Activated B cell treated with CpG ODN at 0.5 μM for 24 hours (primary cell): ENCODE measurements around the gene PTGDR2. TPM values are rescaled to one million over a fixed set of nuclear protein-coding genes. Genes with fewer than 3 reads are reported as not detected.

Source experiments
- ATAC-seq: fragments of 200-7000 bp; cut with Tn5 transposase; one replicate; pipeline ENCODE4 v1.10.0; 2021; ENCODE audit warnings: low read depth, mild to moderate bottlenecking, moderate library complexity
- CTCF ChIA-PET: fragments of 350-600 bp; sonication (Branson Sonifier 250); formaldehyde crosslinking; loops from one replicate; lab custom pipeline; 2021; ENCODE audit warnings: antibody characterized with exemption; lab: Charles Lee
- POLR2A ChIA-PET: fragments of 350-600 bp; sonication (Branson Sonifier 250); formaldehyde crosslinking; loops from one replicate; lab custom pipeline; 2021; ENCODE audit warnings: antibody characterized with exemption; lab: Charles Lee
- DNase-seq: peaks from one replicate; pipeline ENCODE4 v3.0.0; 2022
- H3K27ac Mint-ChIP-seq: one replicate; pipeline ENCODE4 v1.8.0; 2020; ENCODE audit warnings: mixed read lengths
- H3K27me3 Mint-ChIP-seq: one replicate; pipeline ENCODE4 v1.8.0; 2021; ENCODE audit warnings: mixed read lengths
- H3K36me3 Mint-ChIP-seq: one replicate; pipeline ENCODE4 v1.8.0; 2021; ENCODE audit warnings: low read depth, mixed read lengths
- H3K4me1 Mint-ChIP-seq: one replicate; pipeline ENCODE4 v1.8.0; 2021; ENCODE audit warnings: mixed read lengths
- H3K4me3 Mint-ChIP-seq: one replicate; pipeline ENCODE4 v1.8.0; 2020; ENCODE audit warnings: mild to moderate bottlenecking, mixed read lengths
- H3K9me3 Mint-ChIP-seq: one replicate; pipeline ENCODE4 v1.8.0; 2020; ENCODE audit warnings: mixed read lengths
- intact Hi-C: fragments of 100-400 bp; cut with micrococcal nuclease; formaldehyde crosslinking; loops from one replicate; pipeline ENCODE4 v1.15.1; 2024
- total RNA-seq: library from RNA; stranded (reverse); gene quantifications from 2 replicates; pipeline ENCODE4 v1.2.3, GENCODE V29; 2022
- TF ChIP-seq, protein P1 (sequence below): fragments of 200-600 bp; IDR thresholded peaks from one replicate; pipeline ENCODE4 v1.8.0; 2022; ENCODE audit warnings: antibody characterized with exemption, mild to moderate bottlenecking

PTGDR2 gene
- total RNA-seq, 1 donor from 2014 or later: not detected

DNA sequence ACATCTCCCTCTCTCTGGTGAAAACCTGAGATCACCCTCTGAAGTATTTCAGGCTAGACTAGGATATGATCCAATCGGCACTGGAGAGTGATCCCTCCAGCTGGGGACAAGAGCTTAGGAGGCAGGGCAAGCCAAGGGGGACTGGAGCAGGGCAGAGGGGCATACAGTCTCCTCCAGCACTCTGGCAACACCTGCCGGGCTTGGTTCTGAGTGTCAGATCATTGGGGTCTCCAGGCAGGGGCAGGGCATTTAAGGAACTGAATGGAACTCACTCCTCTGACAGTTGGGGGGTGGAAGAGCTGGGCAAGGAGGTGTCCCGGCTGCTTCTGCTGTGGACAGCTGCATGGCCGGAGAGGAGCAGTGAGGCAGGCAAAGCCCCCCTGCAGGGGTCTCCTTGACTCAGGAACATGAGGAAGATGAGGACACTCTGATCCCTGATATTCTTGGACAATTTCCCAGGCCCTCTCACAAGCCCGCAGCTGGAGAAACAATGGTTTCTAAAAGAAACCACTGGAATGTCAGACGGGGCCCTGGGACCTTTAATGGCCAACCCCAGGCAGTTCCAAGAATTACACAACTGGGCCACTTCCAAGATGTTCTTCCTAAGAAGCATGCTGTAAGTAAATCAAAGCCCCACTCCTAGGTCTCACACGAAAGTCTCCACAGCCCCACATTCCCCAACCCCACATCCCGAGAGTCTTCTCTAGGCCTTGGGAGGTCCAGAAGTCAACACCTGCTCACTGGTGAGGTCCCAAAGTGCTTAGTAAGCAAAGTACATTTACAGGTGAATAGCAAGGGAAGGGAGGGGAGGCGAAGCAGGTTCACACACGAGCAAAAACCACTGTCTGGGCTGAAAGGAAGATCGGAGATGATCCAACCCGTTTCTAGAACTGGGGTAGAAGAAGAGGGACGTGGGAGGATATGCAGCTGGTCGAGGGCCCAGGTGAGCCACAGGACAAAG, 15.0 kb downstream of the PTGDR2 start:
- Mint-ChIP-seq H3K4me1 (peaks cover 41% of the 10 kb centered on the region), H3K27ac (peak overlapping the region; percentile 85), H3K9me3 (no peaks in the 10 kb centered on the region), H3K36me3 (peaks cover 11% of the 10 kb centered on the region), H3K27me3 (no peaks in the 10 kb centered on the region), H3K4me3 (peak overlapping the region; percentile 83)
- ChIA-PET CTCF (interaction anchor here (1.3 to 3.0 kb wide), 2 partner anchors 9 to 129 kb away, joined by 4 to 14 read pairs; no protein-coding TSS in a partner anchor), POLR2A (interaction anchor here (1.2 kb wide), 1 partner anchor 112 kb away, joined by 3 read pairs; the partner anchor contains the start of gene SLC15A3)
- DNase-seq (no peak), ATAC-seq (no peak)
- TF ChIP-seq, protein P1, sequence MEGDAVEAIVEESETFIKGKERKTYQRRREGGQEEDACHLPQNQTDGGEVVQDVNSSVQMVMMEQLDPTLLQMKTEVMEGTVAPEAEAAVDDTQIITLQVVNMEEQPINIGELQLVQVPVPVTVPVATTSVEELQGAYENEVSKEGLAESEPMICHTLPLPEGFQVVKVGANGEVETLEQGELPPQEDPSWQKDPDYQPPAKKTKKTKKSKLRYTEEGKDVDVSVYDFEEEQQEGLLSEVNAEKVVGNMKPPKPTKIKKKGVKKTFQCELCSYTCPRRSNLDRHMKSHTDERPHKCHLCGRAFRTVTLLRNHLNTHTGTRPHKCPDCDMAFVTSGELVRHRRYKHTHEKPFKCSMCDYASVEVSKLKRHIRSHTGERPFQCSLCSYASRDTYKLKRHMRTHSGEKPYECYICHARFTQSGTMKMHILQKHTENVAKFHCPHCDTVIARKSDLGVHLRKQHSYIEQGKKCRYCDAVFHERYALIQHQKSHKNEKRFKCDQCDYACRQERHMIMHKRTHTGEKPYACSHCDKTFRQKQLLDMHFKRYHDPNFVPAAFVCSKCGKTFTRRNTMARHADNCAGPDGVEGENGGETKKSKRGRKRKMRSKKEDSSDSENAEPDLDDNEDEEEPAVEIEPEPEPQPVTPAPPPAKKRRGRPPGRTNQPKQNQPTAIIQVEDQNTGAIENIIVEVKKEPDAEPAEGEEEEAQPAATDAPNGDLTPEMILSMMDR: no peak
- intact Hi-C loops: loop anchor here (1.0 to 5.0 kb wide), 2 partner anchors 75 to 112 kb away; partner anchors contain the start of gene SLC15A3

DNA sequence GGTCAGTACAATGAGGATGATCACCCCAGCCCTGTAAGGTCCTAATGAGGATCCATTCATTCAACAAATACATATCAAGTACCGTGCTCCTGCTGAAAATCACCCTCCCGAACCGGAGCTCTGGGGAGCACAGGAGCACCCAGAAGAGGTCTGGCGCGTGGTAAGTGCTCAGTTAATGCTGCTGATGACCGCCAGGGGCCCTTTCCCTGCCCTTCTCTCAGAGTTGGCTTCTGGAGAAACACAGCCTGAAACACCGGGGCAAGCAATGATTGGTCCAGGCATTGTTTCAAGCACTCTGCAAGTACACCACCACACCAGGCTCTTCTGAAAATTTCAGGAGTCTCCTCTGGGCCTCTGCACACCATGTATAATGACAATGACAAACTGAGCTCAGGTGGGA, 17.6 kb downstream of the PTGDR2 start:
- Mint-ChIP-seq H3K4me1 (peaks cover 21% of the 10 kb centered on the region), H3K36me3 (peaks cover 3% of the 10 kb centered on the region), H3K4me3 (no peak overlapping the region), H3K27me3 (no peaks in the 10 kb centered on the region), H3K9me3 (no peaks in the 10 kb centered on the region), H3K27ac (no peak overlapping the region)
- TF ChIP-seq, protein P1: no peak
- ChIA-PET POLR2A (no interaction called here), CTCF (interaction anchor here (1.5 kb wide), 1 partner anchor 61 kb away, joined by 3 read pairs; no protein-coding TSS in a partner anchor)
- ATAC-seq (no peak), DNase-seq (no peak)
- intact Hi-C loops: no loop called here

DNA sequence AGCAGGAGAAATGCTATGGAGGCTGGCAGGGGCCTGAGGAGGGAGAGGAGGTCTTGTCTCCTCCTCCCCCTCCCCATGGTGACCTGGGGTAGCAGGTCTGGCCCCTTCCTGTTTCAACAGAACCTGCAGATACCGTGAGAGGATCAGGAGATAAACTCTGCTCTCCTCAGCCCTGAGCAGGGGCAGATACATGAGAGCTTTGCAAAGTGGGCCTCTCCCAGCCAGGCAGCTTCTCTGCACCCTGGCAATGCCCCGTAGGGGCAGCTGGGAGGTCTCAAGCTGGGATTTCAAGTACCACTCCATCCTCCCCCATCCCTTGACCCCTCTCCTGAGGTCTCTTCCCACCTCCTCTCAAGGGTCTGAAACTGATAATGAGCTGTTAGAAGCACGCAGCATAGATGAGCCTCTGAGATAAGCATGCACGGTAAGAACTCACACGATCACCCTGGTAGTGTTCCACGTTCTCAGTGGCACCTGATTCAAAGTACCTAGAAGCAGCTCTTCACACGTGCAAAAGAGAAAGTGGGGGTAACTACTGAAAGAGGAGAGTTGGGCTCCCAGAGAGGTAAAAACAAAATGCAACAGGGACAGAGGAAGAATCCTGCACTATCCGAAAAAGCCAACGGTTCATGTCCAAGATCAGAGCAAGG, 18.8 kb downstream of the PTGDR2 start:
- Mint-ChIP-seq H3K4me1 (peaks cover 14% of the 10 kb centered on the region), H3K36me3 (peaks cover 3% of the 10 kb centered on the region), H3K9me3 (no peaks in the 10 kb centered on the region), H3K27ac (no peak overlapping the region), H3K27me3 (peaks cover 3% of the 10 kb centered on the region), H3K4me3 (no peak overlapping the region)
- intact Hi-C loops: no loop called here
- ChIA-PET CTCF (interaction anchor here (1.4 to 1.5 kb wide), 2 partner anchors 9 to 62 kb away, joined by 3 read pairs; no protein-coding TSS in a partner anchor), POLR2A (no interaction called here)
- TF ChIP-seq, protein P1: no peak
- ATAC-seq: no peak
- DNase-seq: no peak

DNA sequence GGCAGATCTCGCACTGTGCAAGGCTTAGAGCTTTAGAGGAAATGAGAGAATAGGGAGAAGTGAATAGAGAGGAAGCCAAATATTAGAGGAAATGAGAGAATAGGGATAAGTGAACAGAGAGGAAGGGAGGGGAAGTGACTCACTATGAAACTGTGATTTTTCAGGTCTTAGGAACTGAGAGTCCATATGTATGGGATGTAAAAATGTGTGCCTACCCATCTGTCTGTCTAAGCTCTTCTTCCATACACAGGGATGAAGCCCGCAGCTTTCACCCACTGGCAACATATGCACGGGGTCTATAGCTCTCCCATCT, 20.3 kb downstream of the PTGDR2 start:
- POLR2A ChIA-PET: no interaction called here
- TF ChIP-seq, protein P1: no peak
- peaks cover 5% of the 10 kb centered on the region for H3K4me1 Mint-ChIP-seq
- intact Hi-C loops: no loop called here
- H3K27me3 Mint-ChIP-seq: peaks cover 5% of the 10 kb centered on the region
- H3K4me3 Mint-ChIP-seq: no peak overlapping the region
- DNase-seq (no peak), ATAC-seq (no peak)
- H3K9me3 Mint-ChIP-seq: no peaks in the 10 kb centered on the region
- no peak overlapping the region for H3K27ac Mint-ChIP-seq
- H3K36me3 Mint-ChIP-seq: no peaks in the 10 kb centered on the region
- CTCF ChIA-PET: interaction anchor here (0.9 to 1.0 kb wide), 3 partner anchors 52 to 352 kb away, joined by 3 read pairs; no protein-coding TSS in a partner anchor
